Measurements from ENCODE around the gene TLE1. TPM values are rescaled to one million over a fixed set of nuclear protein-coding genes. Genes with fewer than 3 reads are reported as not detected.

The TLE1 gene
- total RNA-seq, 1 experiment from 2014 or later: 79.3 TPM

DNA sequence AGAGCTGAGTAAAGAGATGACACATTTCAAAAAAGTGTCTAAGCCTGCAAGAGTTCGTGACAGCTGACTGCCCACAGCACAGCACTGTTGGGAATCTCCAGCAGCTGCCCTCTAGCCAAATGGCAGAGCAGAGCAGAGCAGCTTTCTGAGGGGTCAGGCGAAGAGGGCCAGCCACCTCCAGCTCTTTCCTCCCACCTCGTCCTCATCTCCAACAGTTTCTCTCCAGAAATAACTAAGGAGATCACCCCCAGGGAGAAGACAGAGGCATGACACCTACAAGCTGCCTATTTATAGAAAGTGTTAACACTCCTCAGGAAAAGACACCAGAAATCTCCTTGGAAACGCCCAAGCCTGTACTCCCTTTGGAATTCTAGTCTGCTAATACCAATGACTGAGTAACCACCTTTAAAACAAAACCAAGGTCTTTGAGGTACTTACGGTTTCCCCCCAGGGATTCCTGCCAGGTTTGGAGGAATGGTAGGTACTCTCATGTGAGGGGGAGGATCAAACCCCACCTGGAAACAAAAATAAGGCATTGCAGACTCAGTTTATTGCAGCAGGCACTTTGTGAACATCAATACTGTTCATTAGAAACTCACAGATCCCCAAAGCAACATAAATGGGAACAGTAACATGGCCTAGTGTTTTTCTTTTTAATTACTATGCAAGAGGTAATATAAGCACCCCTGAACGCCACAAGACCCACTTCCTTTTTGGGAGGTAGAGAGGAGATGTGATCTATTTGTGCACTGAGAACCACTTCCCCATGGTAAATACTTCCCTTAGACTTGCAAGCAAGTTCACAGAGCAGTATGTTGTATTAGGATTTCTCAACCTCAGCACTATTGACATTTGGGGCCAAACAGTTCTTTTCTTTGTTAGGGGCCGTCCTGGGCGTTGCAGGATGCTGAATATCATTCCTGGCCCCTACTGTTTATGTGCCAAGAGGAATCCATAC lies 79.3 kb downstream of the TLE1 start:
- no peak overlapping the region for H3K9ac ChIP-seq (ENCODE audit: extremely low read depth, insufficient read length, low read length)
- no peak overlapping the region for H3K4me3 Mint-ChIP-seq

More for the DNA sequence above, 79.3 kb downstream of the TLE1 start:
- H3K4ac ChIP-seq (ENCODE audit: low read depth, low read length): no peak overlapping the region
- H4K91ac ChIP-seq (ENCODE audit: insufficient read length, low read depth, low read length): no peak overlapping the region
- H3K9me3 Mint-ChIP-seq: no peaks in the 10 kb centered on the region
- H3K36me3 Mint-ChIP-seq (ENCODE audit: insufficient read depth in 1 of 3, low read depth in 3 of 3): peaks cover 72 to 91% (median 87%) of the 10 kb centered on the region in 3 experiments
- no peaks in the 10 kb centered on the region for H4K20me1 ChIP-seq (ENCODE audit: control insufficient read depth, insufficient read depth, insufficient read length)
- H3K4me2 ChIP-seq (ENCODE audit: insufficient read depth, insufficient read length, low read length): no peak overlapping the region
- H3K27me3 Mint-ChIP-seq (ENCODE audit: low read depth): no peaks in the 10 kb centered on the region
- no peak overlapping the region for H3K27ac ChIP-seq (ENCODE audit: insufficient read length, low read depth, low read length)
- no peak overlapping the region for H2BK20ac ChIP-seq (ENCODE audit: low read depth, low read length, poor library complexity, severe bottlenecking)
- no peak overlapping the region for H3T11ph ChIP-seq (ENCODE audit: low read length)
- WGBS (ENCODE audit: extremely low coverage, insufficient read length, low lambda C conversion rate): no CpG with 5 or more reads among the region's 8 CpGs
- DNase-seq: no peak
- no peaks in the 10 kb centered on the region for H3K9me3 ChIP-seq (ENCODE audit: control insufficient read depth, low read depth, low read length)
- H2AK5ac ChIP-seq (ENCODE audit: insufficient read length, low read length): no peak overlapping the region
- H4K8ac ChIP-seq (replicated peaks; ENCODE audit: insufficient read length, low read depth, low read length): no peak overlapping the region
- H3K23ac ChIP-seq (ENCODE audit: insufficient read length, low read depth, low read length): no peak overlapping the region
- H2BK120ac ChIP-seq (ENCODE audit: low read depth, low read length, poor library complexity, severe bottlenecking): no peak overlapping the region
- H2BK12ac ChIP-seq (ENCODE audit: insufficient read length, low read depth, low read length): no peak overlapping the region
- no peaks in the 10 kb centered on the region for H3K27me3 ChIP-seq (ENCODE audit: insufficient read depth, low read length)
- no peak overlapping the region for H3K18ac ChIP-seq (ENCODE audit: insufficient read length, low read depth, low read length)
- H3K4me1 Mint-ChIP-seq: peaks cover 5 to 7% of the 10 kb centered on the region in 2 experiments; a peak in 2 of 4 replicates
- H3K14ac ChIP-seq (ENCODE audit: insufficient read depth, low read length): no peak overlapping the region
- no peak overlapping the region for H4K5ac ChIP-seq (ENCODE audit: insufficient read length, low read depth, low read length)
- H3K4me1 ChIP-seq (ENCODE audit: insufficient read depth, low read length): no peaks in the 10 kb centered on the region
- H2BK5ac ChIP-seq (ENCODE audit: insufficient read length, low read length): no peak overlapping the region
- TF ChIP-seq, protein P1, sequence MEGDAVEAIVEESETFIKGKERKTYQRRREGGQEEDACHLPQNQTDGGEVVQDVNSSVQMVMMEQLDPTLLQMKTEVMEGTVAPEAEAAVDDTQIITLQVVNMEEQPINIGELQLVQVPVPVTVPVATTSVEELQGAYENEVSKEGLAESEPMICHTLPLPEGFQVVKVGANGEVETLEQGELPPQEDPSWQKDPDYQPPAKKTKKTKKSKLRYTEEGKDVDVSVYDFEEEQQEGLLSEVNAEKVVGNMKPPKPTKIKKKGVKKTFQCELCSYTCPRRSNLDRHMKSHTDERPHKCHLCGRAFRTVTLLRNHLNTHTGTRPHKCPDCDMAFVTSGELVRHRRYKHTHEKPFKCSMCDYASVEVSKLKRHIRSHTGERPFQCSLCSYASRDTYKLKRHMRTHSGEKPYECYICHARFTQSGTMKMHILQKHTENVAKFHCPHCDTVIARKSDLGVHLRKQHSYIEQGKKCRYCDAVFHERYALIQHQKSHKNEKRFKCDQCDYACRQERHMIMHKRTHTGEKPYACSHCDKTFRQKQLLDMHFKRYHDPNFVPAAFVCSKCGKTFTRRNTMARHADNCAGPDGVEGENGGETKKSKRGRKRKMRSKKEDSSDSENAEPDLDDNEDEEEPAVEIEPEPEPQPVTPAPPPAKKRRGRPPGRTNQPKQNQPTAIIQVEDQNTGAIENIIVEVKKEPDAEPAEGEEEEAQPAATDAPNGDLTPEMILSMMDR (conservative IDR thresholded peaks at IDR 0.05): no peak
- H3K79me1 ChIP-seq (ENCODE audit: insufficient read depth, low read depth, low read length, poor library complexity, severe bottlenecking): no peaks in the 10 kb centered on the region
- peak overlapping the region in 1 of 3 experiments; percentile 35; a peak in 2 of 7 replicates for H3K27ac Mint-ChIP-seq
- H3K79me2 ChIP-seq (ENCODE audit: insufficient read depth, low read length): no peaks in the 10 kb centered on the region; the same call in 1 of the 2 replicates
- H2AFZ ChIP-seq (ENCODE audit: low read length): no peak overlapping the region
- H2BK15ac ChIP-seq (ENCODE audit: low read depth, low read length): no peak overlapping the region
- no peaks in the 10 kb centered on the region for H3K23me2 ChIP-seq (ENCODE audit: insufficient read length, low read depth, low read length, poor library complexity, severe bottlenecking)
- H3K56ac ChIP-seq (ENCODE audit: insufficient read length, low read depth, low read length): no peak overlapping the region
